Measurements from ENCODE around the gene SLC7A1. TPM values are rescaled to one million over a fixed set of nuclear protein-coding genes. Genes with fewer than 3 reads are reported as not detected.

SLC7A1 gene
- total and polyA plus RNA-seq, 2 experiments from 2014 or later = 23.0 to 74.7 TPM

- no peak for TF ChIP-seq ZNF462 (CRISPR knock-in tag; IDR thresholded peaks at IDR 0.05)
- TF ChIP-seq EZH2 (IDR thresholded peaks at IDR 0.05; ENCODE audit: low read depth, unreplicated experiment) = no peak
- no peak for TF ChIP-seq ETS1 (IDR thresholded peaks at IDR 0.05)
- TF ChIP-seq CREB1 (CRISPR knock-in tag; IDR thresholded peaks at IDR 0.05; ENCODE audit: low read depth) = no peak
- TF ChIP-seq ZNF331 (CRISPR knock-in tag; IDR thresholded peaks at IDR 0.05; ENCODE audit: low read depth) = no peak
- no peak for TF ChIP-seq ZNF114 (CRISPR knock-in tag; IDR thresholded peaks at IDR 0.05)
- TF ChIP-seq REST (IDR thresholded peaks at IDR 0.05; ENCODE audit: unreplicated experiment) = no peak
Observed at GRCh38 chr13:29607465-29607864, 12.0 kb upstream of the SLC7A1 start (continued).
